IPS-15b (cell line): ENCODE measurements around the gene ARF6.
"Not testable (repeated sequence)": the region's sequence is repeated elsewhere in the genome, so short reads cannot be mapped to it uniquely, and the experiment has no call there.

ENCODE experiments used
- H3K27me3 ChIP-seq: one replicate; pipeline ENCODE4 v1.6.1; 2013; ENCODE audit warnings: low read length; ENCODE audit not compliant: control insufficient read depth, insufficient read depth
- H3K36me3 ChIP-seq: one replicate; pipeline ENCODE4 v1.6.1; 2013; ENCODE audit warnings: low read length; ENCODE audit not compliant: control insufficient read depth, insufficient read depth
- H3K4me1 ChIP-seq: one replicate; pipeline ENCODE4 v1.6.1; 2013; ENCODE audit warnings: mild to moderate bottlenecking, low read length; ENCODE audit not compliant: control insufficient read depth, insufficient read depth
- H3K4me3 ChIP-seq: one replicate; pipeline ENCODE4 v1.5.1; 2013; ENCODE audit warnings: low read depth, low read length
- H3K9ac ChIP-seq: one replicate; pipeline ENCODE4 v1.6.1; 2013; ENCODE audit warnings: low read depth, mild to moderate bottlenecking, low read length
- H3K9me3 ChIP-seq: one replicate; pipeline ENCODE4 v1.6.1; 2013; ENCODE audit warnings: mild to moderate bottlenecking, low read length; ENCODE audit not compliant: control insufficient read depth, insufficient read depth

ARF6 gene

GRCh38 chr14:49896966-49897365 lies 4.1 kb downstream of the ARF6 start:
- peaks cover 2% of the 10 kb centered on the region for H3K4me1 ChIP-seq
- H3K27me3 ChIP-seq = no peaks in the 10 kb centered on the region
- H3K9me3 ChIP-seq = no peaks in the 10 kb centered on the region
- H3K9ac ChIP-seq = no peak overlapping the region
- H3K36me3 ChIP-seq = peaks cover 3% of the 10 kb centered on the region
- no peak overlapping the region for H3K4me3 ChIP-seq

- Histone ChIP-seq H3K9me3 (no peaks in the 10 kb centered on the region), H3K27me3 (no peaks in the 10 kb centered on the region), H3K9ac (no peak overlapping the region), H3K4me3 (no peak overlapping the region), H3K4me1 (peaks cover 2% of the 10 kb centered on the region), H3K36me3 (peaks cover 3% of the 10 kb centered on the region)
Observed at GRCh38 chr14:49897414-49897813, 4.5 kb downstream of the ARF6 start.

- Histone ChIP-seq H3K36me3 (peaks cover 3% of the 10 kb centered on the region), H3K9me3 (no peaks in the 10 kb centered on the region), H3K4me1 (peaks cover 2% of the 10 kb centered on the region), H3K9ac (no peak overlapping the region), H3K27me3 (no peaks in the 10 kb centered on the region), H3K4me3 (no peak overlapping the region)
Observed at GRCh38 chr14:49897965-49898364, 5.1 kb downstream of the ARF6 start.

GRCh38 chr14:49898485-49898884 lies 5.6 kb downstream of the ARF6 start:
- H3K4me3 ChIP-seq = no peak overlapping the region
- H3K36me3 ChIP-seq = no peaks in the 10 kb centered on the region
- no peak overlapping the region for H3K9ac ChIP-seq
- no peaks in the 10 kb centered on the region for H3K9me3 ChIP-seq
- H3K4me1 ChIP-seq = peaks cover 2% of the 10 kb centered on the region
- H3K27me3 ChIP-seq = no peaks in the 10 kb centered on the region

GRCh38 chr14:49900973-49901372 lies 8.1 kb downstream of the ARF6 start:
- Histone ChIP-seq H3K9me3 (no peaks in the 10 kb centered on the region), H3K4me3 (no peak overlapping the region), H3K36me3 (no peaks in the 10 kb centered on the region), H3K9ac (no peak overlapping the region), H3K27me3 (no peaks in the 10 kb centered on the region), H3K4me1 (peaks cover 5% of the 10 kb centered on the region)

GRCh38 chr14:49902679-49903246 lies 9.9 kb downstream of the ARF6 start:
- not testable (repeated sequence) for H3K36me3 ChIP-seq, H3K27me3 ChIP-seq, H3K4me1 ChIP-seq, H3K9ac ChIP-seq, H3K9me3 ChIP-seq, H3K4me3 ChIP-seq

GRCh38 chr14:49904270-49904669 lies 11.4 kb downstream of the ARF6 start:
- H3K27me3 ChIP-seq = no peaks in the 10 kb centered on the region
- no peak overlapping the region for H3K4me3 ChIP-seq
- no peak overlapping the region for H3K9ac ChIP-seq
- H3K4me1 ChIP-seq = peaks cover 3% of the 10 kb centered on the region
- no peaks in the 10 kb centered on the region for H3K36me3 ChIP-seq
- H3K9me3 ChIP-seq = no peaks in the 10 kb centered on the region

GRCh38 chr14:49905989-49906388 lies 13.1 kb downstream of the ARF6 start:
- Histone ChIP-seq H3K9ac (no peak overlapping the region), H3K9me3 (no peaks in the 10 kb centered on the region), H3K27me3 (no peaks in the 10 kb centered on the region), H3K36me3 (no peaks in the 10 kb centered on the region), H3K4me1 (peaks cover 3% of the 10 kb centered on the region), H3K4me3 (no peak overlapping the region)

- Histone ChIP-seq H3K9ac (no peak overlapping the region), H3K4me3 (no peak overlapping the region), H3K9me3 (no peaks in the 10 kb centered on the region), H3K27me3 (no peaks in the 10 kb centered on the region), H3K36me3 (no peaks in the 10 kb centered on the region), H3K4me1 (peaks cover 3% of the 10 kb centered on the region)
Observed at GRCh38 chr14:49907186-49907585, 14.3 kb downstream of the ARF6 start.

- Histone ChIP-seq H3K27me3 (no peaks in the 10 kb centered on the region), H3K4me3 (no peak overlapping the region), H3K4me1 (peaks cover 3% of the 10 kb centered on the region), H3K9ac (no peak overlapping the region), H3K36me3 (no peaks in the 10 kb centered on the region), H3K9me3 (no peaks in the 10 kb centered on the region)
Observed at GRCh38 chr14:49908433-49908782, 15.5 kb downstream of the ARF6 start.

- Histone ChIP-seq H3K36me3 (no peaks in the 10 kb centered on the region), H3K27me3 (no peaks in the 10 kb centered on the region), H3K9me3 (no peaks in the 10 kb centered on the region), H3K4me3 (no peak overlapping the region), H3K4me1 (peaks cover 3% of the 10 kb centered on the region), H3K9ac (no peak overlapping the region)
Observed at GRCh38 chr14:49909016-49909415, 16.1 kb downstream of the ARF6 start.

GRCh38 chr14:49915085-49915484 lies 22.2 kb downstream of the ARF6 start:
- no peaks in the 10 kb centered on the region for H3K27me3 ChIP-seq
- no peaks in the 10 kb centered on the region for H3K36me3 ChIP-seq
- H3K9me3 ChIP-seq = no peaks in the 10 kb centered on the region
- no peak overlapping the region for H3K9ac ChIP-seq
- no peaks in the 10 kb centered on the region for H3K4me1 ChIP-seq
- no peak overlapping the region for H3K4me3 ChIP-seq

GRCh38 chr14:49918706-49919105 lies 25.8 kb downstream of the ARF6 start:
- Histone ChIP-seq H3K27me3 (no peaks in the 10 kb centered on the region), H3K36me3 (no peaks in the 10 kb centered on the region)

More at GRCh38 chr14:49918706-49919105, 25.8 kb downstream of the ARF6 start:
- Histone ChIP-seq H3K9me3 (no peaks in the 10 kb centered on the region), H3K4me1 (no peaks in the 10 kb centered on the region), H3K9ac (no peak overlapping the region), H3K4me3 (no peak overlapping the region)
